DMS79 (cell line): ENCODE results near the gene CACNA2D1.
A peak's percentile ranks its signal among the peaks of the same experiment; 100 is the strongest.

Experiments
- DNase-seq: peaks from one replicate; lab custom pipeline; 2025; lab: John Stamatoyannopoulos, UW

Gene CACNA2D1

GRCh38 chr7:82109288-82109687 lies 334.3 kb downstream of the CACNA2D1 start:
- no peak for DNase-seq

GRCh38 chr7:82106201-82106600 lies 337.4 kb downstream of the CACNA2D1 start:
- DNase-seq: no peak

- no peak for DNase-seq
These were observed 338.1 kb downstream of the CACNA2D1 start for GRCh38 chr7:82105463-82105862.

DNA sequence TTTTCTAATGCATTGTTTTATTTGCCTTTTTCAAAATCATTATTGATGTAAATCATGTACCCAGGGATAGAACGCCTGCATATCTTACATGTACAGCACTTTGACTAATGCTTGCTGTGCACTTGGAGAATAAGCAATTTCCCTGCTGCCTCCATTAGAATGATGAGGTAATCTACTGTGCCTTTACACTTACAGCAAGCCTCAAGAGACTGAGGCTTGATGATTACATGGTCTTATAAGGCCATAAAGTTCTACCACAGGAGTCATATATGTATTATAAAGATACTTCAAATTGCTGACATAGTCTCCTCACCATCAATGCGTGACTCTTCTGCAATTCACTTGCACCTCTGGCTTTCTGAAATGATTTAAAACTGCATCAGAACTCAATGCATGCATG lies 345.2 kb downstream of the CACNA2D1 start:
- DNase-seq: no peak

GRCh38 chr7:82091126-82091684 lies 352.4 kb downstream of the CACNA2D1 start:
- no peak for DNase-seq

DNA sequence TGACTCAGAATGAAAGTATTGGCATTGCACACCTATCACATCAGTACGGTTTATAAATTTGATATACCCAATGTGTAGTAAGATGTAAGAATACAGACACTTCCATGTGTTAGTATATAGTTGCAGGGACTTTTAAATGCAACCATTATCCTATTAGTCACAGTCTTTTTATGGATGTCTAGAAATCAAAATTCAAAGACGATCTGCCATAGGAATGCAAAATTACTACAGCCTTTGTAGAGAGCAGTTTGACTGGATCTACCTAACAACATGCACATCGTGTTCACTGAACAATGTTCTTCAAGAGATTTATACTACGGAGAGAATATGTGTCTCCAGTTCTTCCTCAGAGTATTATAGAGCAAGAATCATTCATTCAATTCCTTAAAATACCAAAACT lies 356.5 kb downstream of the CACNA2D1 start:
- no peak for DNase-seq

GRCh38 chr7:82085116-82085515 lies 358.5 kb downstream of the CACNA2D1 start:
- no peak for DNase-seq

- DNase-seq: no peak
These were observed 361.8 kb downstream of the CACNA2D1 start for GRCh38 chr7:82081644-82082224.

DNA sequence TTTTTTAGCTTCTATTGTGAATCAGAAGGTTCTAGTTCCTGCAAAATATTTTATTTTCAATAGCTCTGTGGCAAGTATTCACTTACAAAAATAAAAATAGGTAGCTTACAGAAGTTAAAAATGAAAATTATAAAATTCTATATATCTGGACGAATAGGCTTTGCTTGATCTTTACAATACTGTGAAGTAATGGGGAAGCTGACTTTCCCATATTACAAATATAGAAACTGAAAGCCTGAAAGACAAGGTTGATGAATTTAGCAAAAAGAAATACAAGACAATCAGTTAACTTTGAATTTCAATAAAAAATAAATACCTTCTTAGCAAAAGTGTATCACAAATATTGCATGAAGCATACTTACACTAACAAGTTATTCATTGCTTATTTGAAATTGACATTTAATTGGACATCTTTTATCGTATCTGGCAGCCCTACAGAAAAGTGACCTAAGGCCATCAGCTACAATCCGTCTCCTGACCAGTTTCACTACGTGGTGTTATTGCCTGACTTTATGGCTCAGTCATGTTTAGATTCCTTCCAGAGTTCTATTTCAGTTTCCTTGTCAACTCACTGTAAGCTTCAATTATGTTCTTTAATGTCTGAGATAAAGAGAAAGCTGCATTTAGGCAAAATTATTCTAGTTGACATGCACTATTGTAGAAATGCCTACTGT lies 363.2 kb downstream of the CACNA2D1 start:
- DNase-seq: no peak

DNA sequence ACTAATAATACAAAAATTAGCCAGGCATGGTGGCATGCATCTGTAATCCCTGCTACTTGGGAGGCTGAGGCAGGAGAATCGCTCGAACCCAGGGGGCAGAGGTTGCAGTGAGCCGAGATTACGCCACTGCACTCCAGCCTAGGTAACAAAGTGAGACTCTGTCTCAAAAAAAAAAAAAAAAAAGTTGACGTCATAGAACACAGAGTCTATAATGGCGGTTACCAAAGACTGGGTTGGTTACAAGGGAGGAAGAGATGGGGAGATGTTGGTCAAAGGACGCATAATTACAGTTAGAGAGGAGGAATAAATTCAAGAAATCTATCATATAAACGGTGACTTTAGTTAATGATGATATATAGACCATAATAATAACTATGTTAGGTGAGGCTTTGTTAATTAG lies 364.1 kb downstream of the CACNA2D1 start:
- DNase-seq: no peak

GRCh38 chr7:82078807-82079206 lies 364.8 kb downstream of the CACNA2D1 start:
- DNase-seq: no peak

DNA sequence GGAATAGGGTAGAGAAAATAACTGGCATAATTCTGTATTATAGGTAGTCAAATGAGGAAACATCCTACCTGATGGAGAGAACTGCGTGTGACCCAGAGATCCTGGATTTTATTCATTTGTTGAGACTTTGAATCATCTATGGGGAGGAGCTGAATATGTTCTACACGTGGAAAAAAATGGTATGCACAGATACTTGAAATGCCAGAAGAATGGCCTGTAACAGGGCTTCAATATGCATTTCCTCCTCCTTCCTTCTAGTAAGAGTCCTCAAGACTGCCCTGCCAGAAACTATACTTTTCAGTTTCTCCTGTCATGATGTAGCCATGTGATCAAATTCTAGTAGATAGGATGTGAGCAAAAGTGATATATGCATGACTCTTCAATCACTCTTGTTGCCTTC lies 372.1 kb downstream of the CACNA2D1 start:
- no peak for DNase-seq

- DNase-seq: no peak
These were observed 375.8 kb downstream of the CACNA2D1 start for GRCh38 chr7:82067628-82068264.

DNA sequence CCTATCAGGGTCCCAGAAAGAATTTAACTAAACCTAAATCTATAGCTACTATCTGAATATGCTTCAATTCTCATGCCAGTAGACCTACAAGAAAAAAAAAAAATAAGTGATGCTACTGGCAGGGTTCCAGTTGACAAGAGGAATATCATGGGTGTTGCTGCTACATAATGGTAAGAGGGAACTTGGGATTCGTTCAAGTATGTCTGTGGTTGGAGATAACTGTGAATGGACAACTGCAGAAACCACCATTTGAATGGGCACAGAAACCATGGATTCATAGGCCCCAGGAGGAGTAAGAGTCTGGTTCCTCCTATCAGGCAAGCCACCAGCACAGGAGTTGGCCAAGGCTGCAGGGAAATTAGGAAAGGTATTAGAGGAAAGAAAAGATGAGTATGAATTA lies 386.1 kb downstream of the CACNA2D1 start:
- peak; percentile 30 for DNase-seq

DNA sequence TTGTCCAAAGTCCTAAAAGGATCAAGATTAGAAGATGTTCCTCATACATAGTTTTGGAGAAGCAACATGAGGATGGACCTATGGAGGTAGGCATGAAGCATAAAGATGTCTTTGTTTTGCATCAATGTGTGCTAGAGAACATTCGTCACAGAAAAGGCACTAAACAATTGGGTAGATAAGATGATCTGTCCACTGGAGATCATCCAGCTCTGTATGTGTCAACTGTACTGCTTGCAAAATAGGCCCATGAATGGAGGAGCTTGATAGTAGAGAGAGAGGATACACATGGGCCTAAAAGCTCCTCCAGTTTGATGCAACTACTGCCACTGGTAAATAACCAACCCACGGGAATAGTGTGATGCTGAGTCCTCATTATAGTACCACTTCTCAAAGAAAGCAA lies 387.3 kb downstream of the CACNA2D1 start:
- no peak for DNase-seq

- DNase-seq: no peak
These were observed 389.0 kb downstream of the CACNA2D1 start for GRCh38 chr7:82054544-82054943.

GRCh38 chr7:82053453-82054032 lies 390.0 kb downstream of the CACNA2D1 start:
- no peak for DNase-seq

- no peak for DNase-seq
These were observed 392.0 kb downstream of the CACNA2D1 start for GRCh38 chr7:82051601-82052000.

GRCh38 chr7:82050792-82051191 lies 392.8 kb downstream of the CACNA2D1 start:
- DNase-seq: no peak

DNA sequence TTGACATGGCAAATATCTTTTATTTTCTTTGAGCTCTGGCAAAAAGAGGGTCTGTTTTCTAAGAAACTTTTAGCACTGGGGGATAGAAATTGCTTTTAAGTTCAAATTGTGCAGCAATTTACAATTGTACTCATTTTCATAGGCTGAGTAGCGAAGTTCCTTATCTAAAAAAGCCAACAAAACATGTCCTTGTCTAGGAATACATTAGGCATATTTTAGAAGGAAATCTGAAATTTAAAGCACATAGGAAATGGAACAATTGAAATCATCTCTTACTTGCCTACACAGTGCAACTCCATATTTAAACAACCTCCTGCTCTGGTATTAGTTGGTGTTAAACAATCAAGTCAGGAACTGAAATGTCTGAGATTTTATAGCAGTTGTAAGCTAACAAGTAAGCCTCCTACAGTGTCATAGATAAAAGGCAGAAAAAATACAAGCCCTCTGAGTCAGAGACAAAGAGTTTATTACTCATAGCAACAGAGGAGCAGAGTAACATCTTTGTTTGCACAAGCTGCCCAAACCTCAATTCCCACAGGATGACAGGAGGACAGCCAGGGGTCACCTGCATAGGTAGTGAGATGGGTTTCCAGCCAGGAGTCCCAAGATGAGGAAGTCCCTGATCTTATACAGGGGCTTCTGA lies 393.6 kb downstream of the CACNA2D1 start:
- DNase-seq: no peak

DNA sequence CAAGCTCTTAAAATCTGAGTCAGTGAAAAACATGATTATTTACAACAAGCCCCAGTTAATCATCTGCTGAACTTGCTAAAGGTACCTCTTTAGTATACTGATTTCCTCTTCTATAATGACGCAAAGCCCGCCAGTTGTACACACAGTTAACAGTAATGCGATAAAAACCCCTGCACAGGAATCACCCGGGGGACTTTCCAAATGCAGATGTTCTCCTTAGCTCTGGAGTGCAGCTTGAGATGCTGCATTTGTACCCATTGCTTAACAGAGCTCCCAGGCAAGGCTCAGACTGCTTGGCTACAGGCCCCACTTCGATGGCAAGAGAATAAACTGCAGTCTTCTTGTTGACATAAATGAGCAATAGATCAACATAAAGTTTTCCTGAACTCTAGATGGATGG lies 394.1 kb downstream of the CACNA2D1 start:
- DNase-seq: no peak

- DNase-seq: peak; percentile 7
These were observed 399.0 kb downstream of the CACNA2D1 start for GRCh38 chr7:82044497-82045080.
